Measurements from ENCODE around the gene TMEM270. TPM values are rescaled to one million over a fixed set of nuclear protein-coding genes. Genes with fewer than 3 reads are reported as not detected.

TMEM270 gene
- total and polyA plus RNA-seq, 2 of the 4 experiments (the other 2 are of a cell fraction): 0.17 TPM; not detected in 1

GRCh38 chr7:73815436-73815835, 45.5 kb upstream of the TMEM270 start:
- Histone ChIP-seq H2BK20ac (ENCODE audit: low read depth, low read length) (peak overlapping the region; percentile 39; the same call in 1 of the 2 replicates), H2BK5ac (ENCODE audit: low read depth, low read length, poor library complexity, severe bottlenecking) (no peak overlapping the region), H3K9ac (ENCODE audit: low read depth, low read length) (no peak overlapping the region), H2AFZ (replicated peaks; ENCODE audit: low read length, poor library complexity) (no peak overlapping the region), H4K8ac (ENCODE audit: low read depth in 2 of 2, low read length in 2 of 2) (no peak overlapping the region), H3K56ac (ENCODE audit: extremely low read depth, insufficient read depth, low read length) (no peak overlapping the region), H2BK15ac (ENCODE audit: low read depth, low read length) (no peak overlapping the region), H3K14ac (replicated peaks; ENCODE audit: low read depth, low read length) (no peak overlapping the region), H4K5ac (ENCODE audit: low read depth, low read length) (no peak overlapping the region), H3K9me3 (ENCODE audit: control insufficient read depth, insufficient read depth, low read length) (no peaks in the 10 kb centered on the region), H3K27ac (ENCODE audit: insufficient read depth, low read length) (no peak overlapping the region), H3K4ac (ENCODE audit: low read depth, low read length) (0 out of 2 replicates have a peak overlapping the region, but pooled peaks have one; percentile 61), H3K27me3 (ENCODE audit: control insufficient read depth, insufficient read depth, low read length) (no peaks in the 10 kb centered on the region), H3K4me2 (ENCODE audit: low read depth, low read length) (no peak overlapping the region), H3K18ac (ENCODE audit: low read depth, low read length) (no peak overlapping the region), H2AK5ac (ENCODE audit: low read depth, low read length) (peak overlapping the region; percentile 84; the same call in 1 of the 2 replicates), H3K79me1 (ENCODE audit: low read depth in 1 of 2, low read length in 2 of 2) (no peaks in the 10 kb centered on the region), H2AK9ac (replicated peaks; ENCODE audit: low read depth, low read length, poor library complexity) (no peak overlapping the region), H4K91ac (ENCODE audit: insufficient read depth, low read depth, low read length) (no peak overlapping the region), H2BK120ac (ENCODE audit: low read depth, low read length) (no peak overlapping the region), H3K9me1 (ENCODE audit: insufficient read depth, low read length) (no peaks in the 10 kb centered on the region), H3K4me3 (ENCODE audit: insufficient read depth, low read depth, low read length) (no peak overlapping the region), H3K23ac (ENCODE audit: low read depth, low read length) (no peak overlapping the region), H3K36me3 (ENCODE audit: control insufficient read depth, insufficient read depth, low read length) (no peaks in the 10 kb centered on the region), H3K4me1 (ENCODE audit: control insufficient read depth, insufficient read depth, low read length) (0 out of 2 replicates have a peak, but pooled peaks cover 2% of the 10 kb centered on the region), H4K20me1 (ENCODE audit: insufficient read depth, low read length) (no peaks in the 10 kb centered on the region)
- ChIA-PET CTCF (interaction anchor here (1.1 kb wide), 1 partner anchor 22 kb away, joined by 3 read pairs; no protein-coding TSS in a partner anchor), POLR2A (ENCODE audit: unreplicated experiment) (interaction anchor here (0.6 kb wide), 1 partner anchor 12 kb away, joined by 5 read pairs; no protein-coding TSS in a partner anchor)
- ATAC-seq (ENCODE audit: low read depth) (no peak), DNase-seq (no peak)
- dilution Hi-C loops (cut with HindIII; ENCODE audit: low sequenced_read_pairs, unreplicated experiment): no loop called here
- TF ChIP-seq MAFK (IDR thresholded peaks at IDR 0.05; ENCODE audit: low read depth, low read length): no peak
- no peak for TF ChIP-seq POLR2A (IDR thresholded peaks at IDR 0.05; ENCODE audit: low read depth, low read length)
- TF ChIP-seq NFE2L2 (IDR thresholded peaks at IDR 0.05; ENCODE audit: low read depth, low read length): no peak
- TF ChIP-seq USF2 (IDR thresholded peaks at IDR 0.05; ENCODE audit: low read depth, low read length): no peak
- TF ChIP-seq CEBPB (IDR thresholded peaks at IDR 0.05; ENCODE audit: low read depth, low read length): no peak
- TF ChIP-seq CHD1 (IDR thresholded peaks at IDR 0.05; ENCODE audit: low read depth, low read length): no peak
- TF ChIP-seq FOS (IDR thresholded peaks at IDR 0.05; ENCODE audit: low read depth, low read length): no peak
- TF ChIP-seq RCOR1 (IDR thresholded peaks at IDR 0.05; ENCODE audit: insufficient replicate concordance, low read length): no peak
- no peak for TF ChIP-seq RAD21 (IDR thresholded peaks at IDR 0.05; ENCODE audit: low read length)
- TF ChIP-seq SMC3 (IDR thresholded peaks at IDR 0.05; ENCODE audit: low read depth, low read length): no peak
- TF ChIP-seq BHLHE40 (IDR thresholded peaks at IDR 0.05; ENCODE audit: low read depth, low read length): no peak
- no peak for TF ChIP-seq MAZ (IDR thresholded peaks at IDR 0.05; ENCODE audit: borderline replicate concordance, low read depth, low read length)
- TF ChIP-seq CTCF (conservative IDR thresholded peaks at IDR 0.05; ENCODE audit: low read depth, low read length): no peak
- in situ Hi-C loops (cut with MboI; ENCODE audit: low sequenced_read_pairs): no loop called here
- intact Hi-C loops (cut with micrococcal nuclease): no loop called here
- 100% methylated on average over 1 of the region's 8 CpGs; no CpG with 5 or more reads in 1 of the 2 experiments for WGBS, 2 experiments (ENCODE audit: extremely low coverage in 2 of 2, insufficient read length in 1 of 2)
- BruUV-seq (replicated peaks): no TSS peak
